HepG2 (cell line): ENCODE measurements around the gene TJAP1. TPM values are rescaled to one million over a fixed set of nuclear protein-coding genes. Genes with fewer than 3 reads are reported as not detected.

Source experiments
- ATAC-seq: fragments of 200-7000 bp; cut with Tn5 transposase; 3 replicates; pipeline ENCODE4 v1.9.1; 2020; ENCODE audit warnings: mild to moderate bottlenecking, moderate library complexity
- BruUV-seq: library from RNA; stranded (reverse); fragments of 400-500 nt; replicated peaks from 2 replicates; lab custom pipeline; 2021; lab: Mats Ljungman, UMichigan
- CTCF ChIA-PET: fragments of 300-600 bp; formaldehyde crosslinking; extraction: SDS; loops from one replicate; lab custom pipeline; 2021; ENCODE audit warnings: low total read pairs, inconsistent platforms, low intra/inter-chr PET ratio; lab: Yijun Ruan, JAX
- POLR2A ChIA-PET: fragments of 350-600 bp; sonication (Branson Sonifier 250); formaldehyde crosslinking; loops from one replicate; lab custom pipeline; 2020; ENCODE audit warnings: antibody characterized with exemption, inconsistent platforms; lab: Yijun Ruan, JAX
- DNase-seq: peaks from one replicate; pipeline ENCODE4 v3.0.0-alpha.2; 2015; ENCODE audit warnings: low spot score
- FAIRE-seq: peaks from 3 replicates; lab custom pipeline; 2011; peaks lifted over from hg19 to GRCh38; lab: Jason Lieb, UNC
- H2AFZ ChIP-seq: one replicate; pipeline ENCODE4 v1.6.1; 2011; ENCODE audit warnings: low read length, inconsistent platforms
- H3K27ac ChIP-seq: fragments of 300-600 bp; 3 replicates; pipeline ENCODE4 v1.8.0; 2011; ENCODE audit warnings: mixed run types, mild to moderate bottlenecking, mixed read lengths, low read length, inconsistent platforms; ENCODE audit not compliant: insufficient read depth; ENCODE audit errors: extremely low read length
- H3K27me3 ChIP-seq, 2 experiments: fragments of 200-600 bp in 1 of 2; 2 replicates in 1 of 2; 3 replicates in 1 of 2; pipeline versions ENCODE4 v1.6.0 to v1.8.0; 2011; ENCODE audit warnings: low read length in 2 of 2, mild to moderate bottlenecking in 2 of 2, moderate library complexity in 2 of 2, inconsistent platforms in 1 of 2; ENCODE audit not compliant: insufficient read depth in 2 of 2, control insufficient read depth in 1 of 2
- H3K36me3 ChIP-seq, 2 experiments: fragments of 200-600 bp in 1 of 2; replicated peaks in 1 of 2; 2 replicates in 1 of 2; 3 replicates in 1 of 2; pipeline versions ENCODE4 v1.5.1 to v1.8.0; 2011; ENCODE audit warnings: low read length in 2 of 2, inconsistent platforms in 1 of 2; ENCODE audit not compliant: insufficient read depth in 2 of 2, control insufficient read depth in 1 of 2
- H3K4me1 ChIP-seq: 2 replicates; pipeline ENCODE4 v1.5.1; 2012; ENCODE audit warnings: low read length, inconsistent platforms; ENCODE audit not compliant: insufficient read depth
- H3K4me2 ChIP-seq: 2 replicates; pipeline ENCODE4 v1.6.0; 2011; ENCODE audit warnings: low read depth, low read length, inconsistent platforms
- H3K4me3 ChIP-seq, 3 experiments: fragments of 200-600 bp in 1 of 3; sonication (generic), shearing (Covaris generic) in 1 of 3; replicated peaks in 1 of 3; 2 replicates each; pipeline ENCODE4 v1.5.1; 2011 to 2016; ENCODE audit warnings: low read length in 3 of 3, inconsistent platforms in 2 of 3, low read depth in 2 of 3, mild to moderate bottlenecking in 2 of 3, control low read depth in 1 of 3, mixed read lengths in 1 of 3; ENCODE audit not compliant: insufficient read depth in 1 of 3
- H3K79me2 ChIP-seq: one replicate; pipeline ENCODE4 v1.6.1; 2011; ENCODE audit warnings: low read length, inconsistent platforms; ENCODE audit not compliant: insufficient read depth
- H3K9ac ChIP-seq: 2 replicates; pipeline ENCODE4 v1.6.0; 2011; ENCODE audit warnings: mild to moderate bottlenecking, low read depth, low read length, inconsistent platforms; ENCODE audit not compliant: insufficient read depth
- H3K9me3 ChIP-seq: 2 replicates; pipeline ENCODE4 v1.5.1; 2012; ENCODE audit warnings: mild to moderate bottlenecking, low read length
- H4K20me1 ChIP-seq: 2 replicates; pipeline ENCODE4 v1.6.0; 2011; ENCODE audit warnings: inconsistent platforms, mild to moderate bottlenecking, low read length, moderate library complexity; ENCODE audit not compliant: insufficient read depth
- AKAP8 ChIP-seq: sonication (generic); formaldehyde crosslinking; IDR thresholded peaks from 2 replicates; pipeline ENCODE4 v1.5.1; 2020; ENCODE audit warnings: mild to moderate bottlenecking, missing genetic modification reagents
- JUND ChIP-seq: sonication (generic); formaldehyde crosslinking; IDR thresholded peaks from 2 replicates; pipeline ENCODE4 v1.8.0; 2022; ENCODE audit warnings: mild to moderate bottlenecking, missing genetic modification reagents
- MIER2 ChIP-seq: IDR thresholded peaks from 2 replicates; pipeline ENCODE4 v1.6.1; 2016; ENCODE audit warnings: missing biosample characterization, missing genetic modification reagents
- WGBS: methylation state at CpG from one replicate; pipeline ENCODE4 v1.1.6; 2017; ENCODE audit warnings: low lambda C conversion rate; 5-methylcytosine and 5-hydroxymethylcytosine counted together
- in situ Hi-C: cut with HindIII; loops from 2 replicates; pipeline ENCODE4 v1.10.0; 2017; ENCODE audit warnings: low pct_unique_long_range_greater_than_20kb; ENCODE audit not compliant: extremely low pct_ligation_motif_present
- intact Hi-C: fragments of 100-400 bp; cut with micrococcal nuclease; formaldehyde crosslinking; loops from one replicate; pipeline ENCODE4 v1.10.0; 2022; ENCODE audit not compliant: unreplicated experiment
- polyA plus RNA-seq, 8 experiments: library from polyadenylated mRNA; depleted of rRNA in 3 of 8; stranded (reverse) in 7 of 8; unstranded in 1 of 8; fragments of >200 nt; fragmentation: Illumina TruSeq in 4 of 8; extraction: Trizol in 4 of 8; gene quantifications; 2 replicates each; pipeline versions ENCODE4 v1.2.1 to v1.2.3, GENCODE V29; 2011 to 2016; ENCODE audit warnings: low read depth in 4 of 8, missing spikeins in 1 of 8, mixed read lengths in 1 of 8; ENCODE audit not compliant: insufficient read depth in 1 of 8
- total RNA-seq, 5 experiments: library from RNA; depleted of rRNA; stranded (reverse); fragments of >200 nt; fragmentation: Illumina TruSeq; extraction: Trizol; gene quantifications; 2 replicates each; pipeline ENCODE4 v1.2.3, GENCODE V29; 2016; ENCODE audit warnings: low read depth in 1 of 5
- TF ChIP-seq, protein P1 (sequence below): IDR thresholded peaks from 2 replicates; pipeline ENCODE4 v1.6.1; 2016; ENCODE audit warnings: low read depth, borderline replicate concordance
- TF ChIP-seq, protein P2 (sequence below): sonication (generic); formaldehyde crosslinking; IDR thresholded peaks from 2 replicates; pipeline ENCODE4 v1.5.0; 2020; ENCODE audit warnings: mild to moderate bottlenecking, missing genetic modification reagents, moderate library complexity

Gene TJAP1
- total and polyA plus RNA-seq, 2 of the 13 experiments (the other 11 are each of a cell fraction or from before 2014, with no cell fraction given), result 15.7 to 41.6 TPM

DNA sequence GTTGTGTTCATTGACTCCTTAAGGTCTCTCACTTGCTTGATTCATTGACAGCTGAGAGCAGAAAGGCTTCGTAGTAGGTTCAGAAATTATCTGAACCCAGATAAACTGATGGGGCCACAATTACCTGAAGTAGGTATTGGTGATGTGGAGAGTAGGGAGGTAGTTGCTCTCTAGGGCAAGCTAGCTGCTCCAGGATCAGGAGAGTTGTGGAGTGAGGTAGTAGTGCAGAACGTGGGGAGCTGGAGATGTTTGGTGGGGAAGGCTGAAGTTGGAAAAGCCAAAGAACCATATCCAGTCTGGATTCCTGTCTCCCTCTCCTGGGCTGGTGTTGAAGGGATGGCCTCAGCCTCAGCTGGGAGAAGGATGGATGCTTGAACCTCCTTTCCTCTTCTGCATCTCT lies 15.9 kb downstream of the TJAP1 start:
- Histone ChIP-seq H3K27ac (no peak overlapping the region), H4K20me1 (no peaks in the 10 kb centered on the region), H3K4me1 (peaks cover 2% of the 10 kb centered on the region), H3K9me3 (no peaks in the 10 kb centered on the region), H3K4me2 (peak overlapping the region; percentile 50), H3K79me2 (peaks cover 50% of the 10 kb centered on the region), H3K36me3 (peaks cover 8 to 10% of the 10 kb centered on the region in 2 experiments), H3K9ac (peak overlapping the region; percentile 16), H3K27me3 (no peaks in the 10 kb centered on the region), H2AFZ (no peak overlapping the region), H3K4me3 (0 out of 6 replicates have a peak overlapping the region, but pooled peaks of 1 of the 3 experiments have one; percentile 30)
- no peak for TF ChIP-seq JUND (CRISPR knock-in tag)
- TF ChIP-seq MIER2 (CRISPR knock-in tag), result 0 out of 2 replicates have a peak, but pooled peaks have one; percentile 37
- TF ChIP-seq, protein P1, sequence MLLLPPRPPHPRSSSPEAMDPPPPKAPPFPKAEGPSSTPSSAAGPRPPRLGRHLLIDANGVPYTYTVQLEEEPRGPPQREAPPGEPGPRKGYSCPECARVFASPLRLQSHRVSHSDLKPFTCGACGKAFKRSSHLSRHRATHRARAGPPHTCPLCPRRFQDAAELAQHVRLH (CRISPR knock-in tag), result peak; percentile 8; the same call in 1 of the 2 replicates
- TF ChIP-seq, protein P2, sequence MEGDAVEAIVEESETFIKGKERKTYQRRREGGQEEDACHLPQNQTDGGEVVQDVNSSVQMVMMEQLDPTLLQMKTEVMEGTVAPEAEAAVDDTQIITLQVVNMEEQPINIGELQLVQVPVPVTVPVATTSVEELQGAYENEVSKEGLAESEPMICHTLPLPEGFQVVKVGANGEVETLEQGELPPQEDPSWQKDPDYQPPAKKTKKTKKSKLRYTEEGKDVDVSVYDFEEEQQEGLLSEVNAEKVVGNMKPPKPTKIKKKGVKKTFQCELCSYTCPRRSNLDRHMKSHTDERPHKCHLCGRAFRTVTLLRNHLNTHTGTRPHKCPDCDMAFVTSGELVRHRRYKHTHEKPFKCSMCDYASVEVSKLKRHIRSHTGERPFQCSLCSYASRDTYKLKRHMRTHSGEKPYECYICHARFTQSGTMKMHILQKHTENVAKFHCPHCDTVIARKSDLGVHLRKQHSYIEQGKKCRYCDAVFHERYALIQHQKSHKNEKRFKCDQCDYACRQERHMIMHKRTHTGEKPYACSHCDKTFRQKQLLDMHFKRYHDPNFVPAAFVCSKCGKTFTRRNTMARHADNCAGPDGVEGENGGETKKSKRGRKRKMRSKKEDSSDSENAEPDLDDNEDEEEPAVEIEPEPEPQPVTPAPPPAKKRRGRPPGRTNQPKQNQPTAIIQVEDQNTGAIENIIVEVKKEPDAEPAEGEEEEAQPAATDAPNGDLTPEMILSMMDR (CRISPR knock-in tag), result peak; percentile 43
- TF ChIP-seq AKAP8 (CRISPR knock-in tag), result 0 out of 2 replicates have a peak, but pooled peaks have one; percentile 24
- CTCF ChIA-PET, result no interaction called here
- in situ Hi-C loops (loop anchor here (5.0 kb wide), 1 partner anchor 36 kb away; the partner anchor contains the start of gene DLK2), intact Hi-C loops (loop anchor here (5.0 to 10.0 kb wide), 2 partner anchors 58 to 231 kb away; no protein-coding TSS in a partner anchor)
- no TSS peak for BruUV-seq
- DNase-seq (no peak), ATAC-seq (no peak), FAIRE-seq (no peak)
- 87% methylated on average over 2 of the region's 2 CpGs for WGBS
- POLR2A ChIA-PET, result interaction anchor here (1.1 to 6.4 kb wide), 9 partner anchors 8 to 66 kb away, joined by 4 to 141 read pairs (median 6); partner anchors contain the start of genes ABCC10, DLK2, LRRC73 and TJAP1
